ENCODE results near the gene CHDH.

Gene CHDH, protein sequence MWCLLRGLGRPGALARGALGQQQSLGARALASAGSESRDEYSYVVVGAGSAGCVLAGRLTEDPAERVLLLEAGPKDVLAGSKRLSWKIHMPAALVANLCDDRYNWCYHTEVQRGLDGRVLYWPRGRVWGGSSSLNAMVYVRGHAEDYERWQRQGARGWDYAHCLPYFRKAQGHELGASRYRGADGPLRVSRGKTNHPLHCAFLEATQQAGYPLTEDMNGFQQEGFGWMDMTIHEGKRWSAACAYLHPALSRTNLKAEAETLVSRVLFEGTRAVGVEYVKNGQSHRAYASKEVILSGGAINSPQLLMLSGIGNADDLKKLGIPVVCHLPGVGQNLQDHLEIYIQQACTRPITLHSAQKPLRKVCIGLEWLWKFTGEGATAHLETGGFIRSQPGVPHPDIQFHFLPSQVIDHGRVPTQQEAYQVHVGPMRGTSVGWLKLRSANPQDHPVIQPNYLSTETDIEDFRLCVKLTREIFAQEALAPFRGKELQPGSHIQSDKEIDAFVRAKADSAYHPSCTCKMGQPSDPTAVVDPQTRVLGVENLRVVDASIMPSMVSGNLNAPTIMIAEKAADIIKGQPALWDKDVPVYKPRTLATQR

DNA sequence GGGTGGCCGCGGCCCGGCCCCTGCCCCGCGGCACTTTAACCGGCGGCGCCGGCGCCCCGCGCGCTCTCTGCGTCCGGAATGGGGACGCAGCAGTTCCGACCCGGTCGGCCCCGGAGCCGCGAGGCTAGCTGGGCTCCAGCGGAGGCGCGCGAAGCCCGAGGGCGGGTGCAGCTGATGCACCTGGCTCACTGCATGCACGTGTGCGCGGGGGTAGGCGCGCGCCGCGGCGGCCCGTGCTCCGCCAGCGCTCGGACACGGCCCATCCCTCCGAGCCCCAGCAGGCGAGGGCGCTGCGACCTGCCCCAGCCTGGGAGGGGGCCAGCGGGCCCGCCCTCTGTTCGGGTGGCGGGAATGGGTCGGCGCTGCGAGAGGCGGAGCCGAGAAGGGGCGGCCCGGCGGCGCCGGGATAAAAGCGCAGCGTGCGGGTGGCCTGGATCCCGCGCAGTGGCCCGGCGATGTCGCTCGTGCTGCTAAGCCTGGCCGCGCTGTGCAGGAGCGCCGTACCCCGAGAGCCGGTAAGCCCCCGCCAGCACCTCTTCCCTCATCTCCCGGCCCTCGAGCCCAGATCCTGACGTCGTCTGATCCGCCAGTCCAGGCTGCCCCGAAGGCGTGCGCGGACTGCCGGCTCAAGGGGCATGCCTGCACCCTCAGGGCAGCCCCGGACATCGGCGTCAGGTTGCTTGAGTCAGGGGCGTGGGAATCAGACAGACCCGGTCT, at the start of gene CHDH, which contains the start of gene IL17RB:
Gene CHDH, minus strand, starts transcription at position 286 of the 717 bp plus-strand sequence. CDS start 22,411 bp downstream, outside the sequence.
Gene IL17RB, plus strand, starts transcription at position 435 of the 717 bp plus-strand sequence. Its CDS starts 21 bp downstream, at position 456.
- DNase-seq, result peak; percentile 66 to 94

DNA sequence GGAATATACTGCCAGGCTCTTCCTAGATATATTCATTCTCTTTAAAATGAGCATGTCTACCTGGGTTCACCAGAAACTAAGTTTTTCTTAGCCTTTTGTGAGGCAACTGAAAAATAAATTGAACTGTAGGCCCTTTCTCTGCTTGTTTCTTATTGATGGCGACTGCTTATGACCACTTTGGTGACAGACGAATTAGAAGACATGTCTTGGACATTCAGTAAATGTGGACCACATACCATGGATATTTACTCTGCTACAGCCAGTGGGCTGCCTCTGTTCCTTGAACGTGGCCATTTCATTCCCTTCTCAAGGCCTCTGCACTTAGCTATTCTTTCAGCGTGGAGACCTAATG, 46.0 kb upstream of the CHDH start:
- DNase-seq, result no peak

DNA sequence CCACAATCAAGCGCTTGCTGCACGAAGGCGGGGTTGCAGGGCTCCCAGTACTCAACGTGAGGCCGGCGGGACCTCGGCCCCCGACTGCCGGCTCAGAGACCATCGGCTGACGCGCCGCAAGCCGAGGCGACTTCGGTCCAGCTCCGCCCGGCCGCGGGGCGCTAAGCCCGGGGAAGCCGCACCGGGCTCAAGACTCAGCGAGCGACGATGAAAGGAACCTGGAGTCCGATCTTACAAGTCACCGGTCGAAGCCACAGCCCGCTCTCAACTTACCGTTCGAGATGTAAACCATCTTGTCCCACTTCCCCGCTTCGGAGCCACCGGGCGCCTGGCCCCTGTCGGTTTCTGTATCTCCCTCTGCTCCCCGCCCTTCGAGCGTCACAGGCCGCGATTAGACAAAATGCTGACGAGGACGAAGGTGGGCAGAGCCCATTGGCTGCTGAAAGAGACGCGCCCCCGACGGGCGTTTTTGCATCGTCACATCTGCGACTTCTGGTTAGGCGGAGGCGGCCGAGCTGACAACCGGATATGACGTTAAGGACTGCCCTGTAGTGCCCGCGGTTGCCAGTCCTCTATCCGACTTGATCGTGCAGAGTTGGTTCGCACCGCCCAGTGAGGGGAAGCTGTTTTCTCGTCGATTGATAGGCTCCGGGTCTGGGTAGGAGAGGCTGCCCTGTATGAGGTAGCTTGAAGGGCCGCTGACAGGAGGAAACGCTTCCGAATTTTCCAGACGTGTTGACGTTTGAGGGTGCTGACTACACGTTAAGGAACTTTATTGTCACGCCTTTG, 45.5 kb upstream of the CHDH start, which contains the start of gene SELENOK:
Gene SELENOK, minus strand, starts transcription at position 363 of the 789 bp plus-strand sequence.
- peak; percentile 97 to 98 for DNase-seq

DNA sequence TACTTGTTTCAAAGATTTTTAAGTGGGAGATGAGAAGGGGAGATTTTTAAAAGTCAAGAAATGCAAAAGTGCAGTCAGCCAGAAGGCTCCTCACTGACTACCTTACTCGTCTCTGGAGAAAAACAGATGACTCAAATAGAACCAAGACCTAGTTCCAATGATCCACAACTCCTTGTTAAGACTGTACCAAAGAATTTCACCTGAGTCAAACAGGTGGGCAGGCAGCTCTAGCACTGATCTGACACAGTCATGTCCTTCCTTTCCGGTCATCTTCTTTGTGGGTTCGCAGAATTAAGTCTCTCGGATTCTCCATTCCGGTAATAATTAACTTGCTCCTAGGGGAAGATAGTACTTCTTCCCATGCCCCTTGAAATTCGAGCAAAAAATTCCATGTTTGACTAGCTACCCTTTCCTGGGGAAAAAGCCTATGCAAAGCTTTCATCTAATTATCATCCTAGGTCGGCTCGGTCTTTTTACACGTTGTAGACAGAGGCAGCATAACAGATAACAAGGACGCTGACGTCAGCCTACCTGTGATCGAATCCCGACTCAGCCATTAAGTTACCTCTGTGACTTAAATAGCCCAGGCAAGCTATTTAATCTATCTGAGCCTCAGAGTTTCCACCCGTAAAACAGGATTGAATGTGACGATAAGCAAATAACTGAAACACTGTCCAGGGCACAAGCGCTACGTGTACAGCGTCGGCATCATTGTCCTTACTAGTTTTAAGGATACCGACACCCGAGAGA, 44.7 kb upstream of the CHDH start:
- peak; percentile 43 to 54 for DNase-seq

DNA sequence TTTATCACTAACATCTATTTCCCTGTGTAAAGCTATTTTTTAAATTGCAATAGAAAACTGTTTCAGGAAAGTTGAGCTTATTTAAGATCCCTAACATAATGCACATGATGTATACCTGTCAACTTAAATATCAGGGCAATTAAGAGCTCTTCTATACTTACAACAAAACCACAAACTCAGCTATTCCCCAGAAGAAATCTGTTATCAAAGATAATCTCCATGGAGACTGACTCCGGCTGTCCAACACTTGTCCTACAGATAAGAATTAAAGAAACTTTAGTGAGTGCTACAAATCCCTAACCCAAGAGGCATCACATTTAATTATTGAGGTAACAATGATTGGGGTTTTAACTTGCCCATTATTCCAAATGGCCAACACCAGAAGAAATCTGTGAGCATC, 42.0 kb upstream of the CHDH start:
- no peak for DNase-seq

DNA sequence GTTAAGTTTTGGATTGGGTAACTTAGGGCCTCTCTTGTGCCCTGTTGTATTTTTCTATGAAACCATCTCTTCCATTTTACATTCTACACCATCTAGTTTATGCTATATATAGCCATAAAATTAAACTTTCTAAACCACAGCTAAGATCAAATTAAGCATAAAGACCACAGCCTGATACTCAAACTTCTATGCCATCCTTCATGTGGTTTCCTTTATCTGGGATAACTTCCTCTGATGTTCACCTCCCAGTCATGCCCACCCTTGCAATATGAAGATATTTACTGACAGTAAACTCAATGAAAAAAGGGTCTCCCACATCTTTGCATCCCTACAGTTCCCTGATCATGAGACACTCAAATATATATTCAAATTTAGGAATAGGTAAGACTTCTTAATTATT, 41.2 kb upstream of the CHDH start:
- no peak for DNase-seq

DNA sequence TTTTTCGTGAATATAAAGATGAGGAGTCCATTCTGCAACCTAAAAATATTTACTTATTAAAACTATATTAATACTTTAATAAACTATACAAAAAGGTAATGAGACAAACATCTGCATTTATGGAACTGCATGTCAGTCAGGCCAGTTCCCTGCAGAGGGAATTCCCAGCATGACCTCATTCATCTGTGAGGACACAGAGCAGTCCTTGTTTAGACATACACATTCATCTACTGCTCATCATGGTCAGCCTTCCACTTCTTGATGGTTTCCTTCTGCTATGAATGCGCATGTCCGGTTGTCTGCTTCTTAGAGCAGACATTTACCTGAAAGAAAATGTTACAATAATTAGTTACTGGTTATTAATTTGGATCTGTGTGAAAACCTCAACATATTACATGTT, 39.0 kb upstream of the CHDH start:
- no peak for DNase-seq

DNA sequence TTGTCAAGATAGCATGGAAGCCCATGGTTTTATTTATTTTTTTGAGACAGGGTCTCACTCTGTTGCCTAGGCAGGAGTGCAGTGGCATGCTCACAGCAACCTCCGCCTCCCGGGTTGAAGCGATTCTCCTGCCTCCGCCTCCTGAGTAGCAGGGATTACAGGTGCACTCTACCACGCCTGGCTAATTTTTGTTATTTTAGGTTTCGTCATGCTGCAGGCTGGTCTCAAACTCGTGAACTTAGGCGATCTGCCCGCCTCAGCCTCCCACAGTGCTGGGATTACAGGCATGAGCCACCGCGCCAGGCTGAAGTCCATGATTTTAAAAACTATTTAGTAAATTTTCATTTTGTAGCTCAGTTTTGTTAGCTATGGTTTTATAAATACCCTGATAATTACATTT, 38.4 kb upstream of the CHDH start:
- DNase-seq, result no peak

DNA sequence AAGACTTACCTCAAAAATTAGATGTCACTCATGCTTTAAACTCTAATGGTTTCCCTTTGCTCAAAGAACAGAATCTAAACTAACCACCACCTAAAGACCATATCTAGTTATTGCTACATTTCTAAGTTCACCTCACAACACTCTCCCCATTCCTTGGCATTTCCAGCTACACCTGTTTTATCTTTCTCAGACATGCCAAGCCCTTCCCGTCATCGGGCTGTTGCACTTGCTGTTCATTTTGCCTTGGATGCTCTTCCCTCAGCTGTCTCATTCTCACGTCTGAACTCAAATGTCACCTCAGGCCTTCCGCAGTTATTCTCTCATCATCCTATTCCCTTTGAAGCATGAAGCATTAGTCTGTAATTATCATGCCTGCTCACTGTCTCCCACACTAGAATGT, 36.8 kb upstream of the CHDH start:
- DNase-seq, result no peak

DNA sequence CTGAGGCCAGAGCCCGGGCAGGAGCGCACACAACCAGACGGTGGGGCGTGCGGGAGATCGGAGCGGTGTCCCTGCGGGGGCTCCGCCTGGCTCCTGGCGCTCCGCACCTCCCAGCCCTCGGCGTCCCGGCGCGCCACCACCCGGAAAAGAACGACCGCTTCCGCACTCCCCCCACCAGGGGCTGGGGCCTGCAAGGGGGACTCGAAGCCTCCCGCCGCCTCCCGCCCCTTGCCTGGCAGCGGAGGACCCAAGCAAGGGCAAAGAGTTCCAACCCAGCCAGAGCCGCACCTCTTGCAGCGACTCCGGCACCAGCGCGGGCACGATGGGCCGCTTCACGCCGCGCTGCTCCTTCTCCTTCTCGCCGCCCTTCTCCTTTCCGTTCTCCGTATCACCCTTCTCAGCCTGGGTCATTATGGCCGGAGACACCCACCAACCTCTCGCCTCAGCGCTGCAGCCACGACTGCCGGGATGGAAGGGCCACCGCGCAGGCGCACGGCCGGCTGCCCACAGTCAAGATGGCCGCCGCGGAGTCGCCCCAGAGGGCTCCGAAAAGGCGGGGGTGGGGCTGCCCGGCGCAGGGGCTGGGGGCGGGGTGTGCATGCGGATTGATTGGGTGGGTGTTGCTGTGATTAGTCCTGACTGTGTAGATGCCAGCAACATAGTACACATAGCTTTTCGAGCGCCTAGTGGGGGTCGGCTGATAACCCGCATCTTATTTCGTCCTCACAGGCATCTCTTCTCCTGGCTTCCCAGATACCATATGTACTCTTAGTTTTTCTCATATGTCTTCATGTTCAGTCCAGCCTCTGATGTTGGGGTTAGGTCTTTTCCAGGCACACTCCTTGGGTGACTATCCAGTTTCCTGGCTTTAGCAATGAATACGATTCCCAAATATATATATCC, 35.7 kb upstream of the CHDH start, which contains the start of gene ACTR8:
Gene ACTR8, minus strand, starts transcription at position 462 of the 903 bp plus-strand sequence. Its CDS starts 51 bp downstream, at position 411.
- DNase-seq, result peak; percentile 23 to 85

DNA sequence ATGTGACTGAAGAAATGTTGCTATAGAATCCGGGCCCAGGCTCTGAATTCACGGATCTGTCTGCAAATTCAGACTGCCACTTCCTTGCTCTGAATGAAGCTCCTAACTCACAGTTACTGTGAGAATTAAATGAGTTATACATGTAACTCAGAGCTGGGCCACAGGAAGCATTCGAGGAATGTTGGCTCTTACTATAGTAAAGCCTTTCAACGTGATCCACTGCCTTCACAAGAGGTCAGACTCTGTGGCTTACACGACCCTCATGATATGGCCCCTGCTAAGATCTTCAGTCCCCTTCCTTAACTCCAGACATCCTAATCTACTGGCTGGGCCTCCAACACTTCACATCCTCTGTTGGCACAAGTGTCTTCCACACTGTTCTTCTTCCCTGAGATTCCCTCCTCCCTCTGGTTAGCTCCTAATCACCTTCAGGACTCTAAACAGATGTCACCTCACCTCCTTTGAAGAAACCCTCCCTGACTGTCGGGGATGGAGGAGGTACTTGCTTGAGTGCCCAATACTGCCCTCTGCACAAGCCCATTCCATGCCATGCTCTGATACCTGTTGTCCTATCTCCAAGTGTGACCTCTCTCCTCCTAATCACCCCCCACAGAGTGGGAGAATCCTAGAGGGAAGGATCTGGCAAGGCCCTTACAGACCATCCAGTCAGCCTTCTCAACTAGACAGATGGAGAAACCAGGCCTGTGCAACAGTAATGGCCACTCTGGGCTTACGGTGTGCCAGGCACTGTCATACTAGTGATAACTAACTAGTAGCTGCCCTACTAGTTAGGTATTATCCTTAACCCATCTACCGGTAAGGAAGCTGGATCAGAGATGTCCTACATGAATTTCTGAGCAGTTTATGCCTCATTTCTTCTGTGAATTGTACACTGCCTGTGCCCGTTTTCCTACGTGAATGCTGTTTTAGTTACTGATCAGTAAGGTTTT, 34.5 kb upstream of the CHDH start:
- DNase-seq, result no peak

DNA sequence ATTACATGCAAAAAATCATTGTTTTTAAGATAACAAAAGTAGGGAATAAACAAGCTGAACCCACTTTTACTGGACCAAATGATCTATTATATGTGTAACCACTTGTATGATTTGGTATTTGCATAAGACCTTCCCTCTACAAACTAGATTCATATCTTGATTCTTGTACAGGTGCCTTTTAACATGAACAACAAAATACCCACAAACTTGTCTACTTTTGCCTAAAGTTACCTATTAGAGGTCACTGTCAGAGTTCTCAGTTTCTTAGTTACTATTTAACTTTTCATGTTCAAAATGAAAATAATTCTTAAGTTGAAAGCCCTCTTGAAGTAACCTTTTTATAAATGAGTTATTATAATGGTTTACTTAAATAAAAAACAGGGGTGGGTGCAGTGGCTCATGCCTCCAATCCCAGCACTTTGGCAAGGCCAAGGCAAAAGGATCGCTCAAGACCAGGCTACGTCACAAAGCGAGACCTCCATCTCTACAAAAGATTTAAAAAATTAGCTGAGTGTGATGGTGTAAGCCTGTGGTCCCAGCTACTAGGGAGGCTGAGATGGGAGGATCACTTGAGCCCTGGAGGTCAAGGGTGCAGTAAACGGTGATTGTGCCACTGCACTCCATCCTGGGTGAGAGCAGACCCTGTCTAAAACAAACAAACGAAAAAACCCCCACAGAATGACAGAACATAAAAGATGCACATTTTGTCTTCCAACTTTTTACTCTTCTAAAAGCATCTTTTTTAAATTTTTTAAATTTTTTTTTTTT, 19.7 kb upstream of the CHDH start:
- DNase-seq, result no peak

DNA sequence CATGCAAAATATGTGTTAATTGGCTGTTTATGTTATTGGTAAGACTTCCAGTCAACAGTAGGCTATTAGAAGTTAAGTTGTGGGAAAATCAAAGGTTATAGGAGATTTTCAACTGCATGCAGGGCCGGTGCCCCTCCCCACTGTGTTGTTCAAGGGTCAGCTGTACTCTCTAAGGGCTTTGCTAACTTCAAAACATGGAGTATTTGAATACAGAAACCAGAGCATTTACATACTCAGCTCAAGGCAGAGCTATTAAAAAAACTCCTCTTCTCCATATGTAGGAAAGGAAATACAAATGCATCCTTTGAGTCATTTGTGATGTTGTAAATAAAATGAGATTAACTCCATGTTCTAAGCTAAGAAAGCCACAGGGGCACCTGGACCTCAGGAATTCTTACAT, 16.9 kb upstream of the CHDH start:
- DNase-seq, result peak; percentile 79 to 89

DNA sequence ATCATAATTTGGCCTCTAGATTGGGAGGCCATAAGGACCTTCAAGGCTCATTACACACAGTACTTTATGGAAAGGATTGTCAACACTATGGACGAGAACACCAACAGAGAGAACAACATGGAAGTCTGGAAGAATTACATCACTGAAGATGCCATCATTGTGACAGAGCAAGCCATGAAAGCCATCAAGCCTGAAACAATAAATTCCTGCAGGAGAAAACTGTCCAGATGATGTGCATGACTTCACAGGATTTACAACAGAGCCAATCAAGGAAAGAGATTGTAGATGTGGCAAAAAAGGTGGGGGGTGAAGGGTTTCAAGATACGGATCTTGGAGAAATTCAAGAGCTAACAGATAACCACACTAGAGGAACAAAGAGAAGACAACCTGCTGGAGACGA, 16.0 kb upstream of the CHDH start:
- no peak for DNase-seq

DNA sequence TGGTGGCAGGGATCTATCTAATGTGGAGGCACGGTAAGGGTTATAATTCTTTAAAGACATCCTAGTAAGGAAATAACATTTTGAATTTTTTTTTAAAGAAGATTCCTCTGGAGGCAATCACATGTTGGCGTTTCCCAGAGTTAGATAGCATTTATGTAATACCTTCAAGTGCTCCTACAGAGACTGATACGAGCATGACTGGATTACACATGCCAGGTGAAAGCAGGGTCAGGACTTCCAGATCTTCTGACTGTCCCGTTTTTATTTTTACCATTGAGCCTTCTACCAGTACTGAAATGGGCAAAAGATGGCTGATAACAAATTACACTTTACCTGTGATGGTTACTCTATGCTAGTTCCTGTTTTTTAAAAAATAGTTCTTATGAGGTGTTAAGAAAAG, 14.0 kb upstream of the CHDH start:
- DNase-seq, result no peak

DNA sequence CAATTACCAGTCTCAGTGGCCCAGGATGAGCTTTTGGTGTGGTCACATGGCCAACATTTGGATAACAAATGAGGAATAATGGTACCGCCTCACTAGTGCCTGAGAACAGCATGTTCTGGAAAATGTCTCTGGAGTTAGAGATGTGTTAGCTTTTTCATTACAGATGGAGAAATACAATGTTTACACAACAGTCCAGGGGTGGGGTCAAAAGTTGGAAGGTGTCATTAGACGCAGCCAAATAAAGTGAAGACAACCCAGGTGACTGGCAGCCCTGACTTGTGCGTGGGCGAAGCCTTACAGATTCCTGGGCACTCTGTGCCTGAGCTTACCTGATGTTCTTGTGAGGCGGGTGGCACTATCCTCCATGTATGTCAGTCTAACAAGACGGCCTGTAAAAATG, 13.0 kb upstream of the CHDH start:
- DNase-seq, result peak; percentile 37 to 72

DNA sequence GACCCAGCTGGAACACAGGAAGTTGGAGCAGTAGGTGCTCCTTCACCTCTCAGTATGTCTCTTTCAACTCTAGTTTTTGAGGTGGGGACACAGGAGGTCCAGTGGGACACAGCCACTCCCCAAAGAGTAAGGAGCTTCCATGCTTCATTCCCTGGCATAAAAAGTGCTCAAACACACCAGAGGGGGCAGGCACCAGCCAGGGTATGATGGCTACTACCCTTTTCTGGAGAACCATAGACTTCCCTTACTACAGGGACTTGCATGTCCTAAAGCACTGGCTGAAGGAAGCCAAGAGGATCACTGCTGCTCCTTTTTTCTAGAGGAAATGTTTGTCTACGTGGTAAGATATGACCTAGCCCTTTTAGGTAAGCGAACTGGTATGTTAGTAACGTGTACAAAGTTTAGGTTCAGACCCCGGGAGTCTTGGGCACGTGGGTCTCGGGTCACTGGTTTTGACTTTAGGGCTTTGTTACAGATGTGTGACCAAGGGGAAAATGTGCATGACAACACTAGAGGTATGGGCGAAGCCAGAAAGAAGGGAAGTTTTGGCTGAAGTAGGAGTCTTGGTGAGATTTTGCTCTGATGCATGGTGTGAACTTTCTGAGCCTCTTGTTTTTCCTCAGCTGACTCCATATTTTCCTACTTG, 12.0 kb upstream of the CHDH start:
- DNase-seq, result peak in 1 of 2 experiments; percentile 15

DNA sequence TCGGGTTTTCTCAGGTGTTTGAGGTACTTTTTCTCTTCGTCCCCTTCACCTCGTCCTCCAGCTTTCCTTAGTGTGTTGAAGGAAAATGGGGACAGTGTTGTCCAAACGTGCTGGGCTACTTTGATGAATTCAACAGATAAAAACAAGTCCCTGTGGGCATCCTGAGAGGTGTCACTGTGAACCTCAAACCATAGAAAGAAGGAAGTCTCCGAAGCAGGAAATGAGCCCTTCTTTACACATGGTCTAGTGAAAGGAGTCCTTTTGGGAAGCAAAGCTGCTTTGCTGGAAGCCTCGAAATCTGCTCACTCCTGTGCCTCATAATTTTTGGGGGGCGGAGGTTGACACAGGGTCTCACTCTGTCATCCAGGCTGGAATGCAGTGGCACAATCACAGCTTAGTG, 10.7 kb upstream of the CHDH start:
- no peak for DNase-seq
